ENCODE measurements around the gene MAGEB2.
"Not testable (repeated sequence)": the region's sequence is repeated elsewhere in the genome, so short reads cannot be mapped to it uniquely, and the experiment has no call there.

MAGEB2 gene

DNA sequence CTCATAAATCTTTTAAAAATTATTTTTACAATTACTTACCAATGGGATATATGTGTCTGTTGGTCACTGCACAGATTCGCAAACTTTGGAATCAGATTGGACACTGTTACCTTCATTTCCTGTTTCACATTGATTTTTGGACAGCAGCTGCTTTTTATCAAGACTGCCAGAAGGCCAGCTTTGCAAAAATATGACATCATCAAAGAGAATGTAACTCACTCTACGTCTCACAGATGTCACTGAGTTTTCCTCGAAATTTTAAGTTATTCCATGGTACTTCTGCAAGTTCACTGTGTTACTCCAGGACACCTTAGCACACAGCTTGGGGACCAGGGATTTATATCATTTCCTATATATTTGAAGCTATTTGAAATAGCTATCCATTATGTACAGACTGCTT, 31.8 kb upstream of the MAGEB2 start:
- TF ChIP-seq SPI1 (IDR thresholded peaks at IDR 0.05; ENCODE audit: borderline replicate concordance, low read depth), result no peak
- TF ChIP-seq, protein P1, sequence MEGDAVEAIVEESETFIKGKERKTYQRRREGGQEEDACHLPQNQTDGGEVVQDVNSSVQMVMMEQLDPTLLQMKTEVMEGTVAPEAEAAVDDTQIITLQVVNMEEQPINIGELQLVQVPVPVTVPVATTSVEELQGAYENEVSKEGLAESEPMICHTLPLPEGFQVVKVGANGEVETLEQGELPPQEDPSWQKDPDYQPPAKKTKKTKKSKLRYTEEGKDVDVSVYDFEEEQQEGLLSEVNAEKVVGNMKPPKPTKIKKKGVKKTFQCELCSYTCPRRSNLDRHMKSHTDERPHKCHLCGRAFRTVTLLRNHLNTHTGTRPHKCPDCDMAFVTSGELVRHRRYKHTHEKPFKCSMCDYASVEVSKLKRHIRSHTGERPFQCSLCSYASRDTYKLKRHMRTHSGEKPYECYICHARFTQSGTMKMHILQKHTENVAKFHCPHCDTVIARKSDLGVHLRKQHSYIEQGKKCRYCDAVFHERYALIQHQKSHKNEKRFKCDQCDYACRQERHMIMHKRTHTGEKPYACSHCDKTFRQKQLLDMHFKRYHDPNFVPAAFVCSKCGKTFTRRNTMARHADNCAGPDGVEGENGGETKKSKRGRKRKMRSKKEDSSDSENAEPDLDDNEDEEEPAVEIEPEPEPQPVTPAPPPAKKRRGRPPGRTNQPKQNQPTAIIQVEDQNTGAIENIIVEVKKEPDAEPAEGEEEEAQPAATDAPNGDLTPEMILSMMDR (IDR thresholded peaks at IDR 0.05; ENCODE audit: insufficient read depth, low read length), result no peak
- no peak for TF ChIP-seq GABPA (IDR thresholded peaks at IDR 0.05; ENCODE audit: low read depth)
- TF ChIP-seq, protein P2, sequence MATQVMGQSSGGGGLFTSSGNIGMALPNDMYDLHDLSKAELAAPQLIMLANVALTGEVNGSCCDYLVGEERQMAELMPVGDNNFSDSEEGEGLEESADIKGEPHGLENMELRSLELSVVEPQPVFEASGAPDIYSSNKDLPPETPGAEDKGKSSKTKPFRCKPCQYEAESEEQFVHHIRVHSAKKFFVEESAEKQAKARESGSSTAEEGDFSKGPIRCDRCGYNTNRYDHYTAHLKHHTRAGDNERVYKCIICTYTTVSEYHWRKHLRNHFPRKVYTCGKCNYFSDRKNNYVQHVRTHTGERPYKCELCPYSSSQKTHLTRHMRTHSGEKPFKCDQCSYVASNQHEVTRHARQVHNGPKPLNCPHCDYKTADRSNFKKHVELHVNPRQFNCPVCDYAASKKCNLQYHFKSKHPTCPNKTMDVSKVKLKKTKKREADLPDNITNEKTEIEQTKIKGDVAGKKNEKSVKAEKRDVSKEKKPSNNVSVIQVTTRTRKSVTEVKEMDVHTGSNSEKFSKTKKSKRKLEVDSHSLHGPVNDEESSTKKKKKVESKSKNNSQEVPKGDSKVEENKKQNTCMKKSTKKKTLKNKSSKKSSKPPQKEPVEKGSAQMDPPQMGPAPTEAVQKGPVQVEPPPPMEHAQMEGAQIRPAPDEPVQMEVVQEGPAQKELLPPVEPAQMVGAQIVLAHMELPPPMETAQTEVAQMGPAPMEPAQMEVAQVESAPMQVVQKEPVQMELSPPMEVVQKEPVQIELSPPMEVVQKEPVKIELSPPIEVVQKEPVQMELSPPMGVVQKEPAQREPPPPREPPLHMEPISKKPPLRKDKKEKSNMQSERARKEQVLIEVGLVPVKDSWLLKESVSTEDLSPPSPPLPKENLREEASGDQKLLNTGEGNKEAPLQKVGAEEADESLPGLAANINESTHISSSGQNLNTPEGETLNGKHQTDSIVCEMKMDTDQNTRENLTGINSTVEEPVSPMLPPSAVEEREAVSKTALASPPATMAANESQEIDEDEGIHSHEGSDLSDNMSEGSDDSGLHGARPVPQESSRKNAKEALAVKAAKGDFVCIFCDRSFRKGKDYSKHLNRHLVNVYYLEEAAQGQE (IDR thresholded peaks at IDR 0.05; ENCODE audit: insufficient replicate concordance, low read depth), result no peak
- no peak for TF ChIP-seq POLR2AphosphoS5 (IDR thresholded peaks at IDR 0.05; ENCODE audit: low read depth)
- no peak for DNase-seq (ENCODE audit: low read depth in 1 of 2, low spot score in 1 of 2)
- Histone ChIP-seq H3K4me3 (replicated peaks; ENCODE audit: insufficient read depth, low read length) (no peak overlapping the region), H3K27ac (replicated peaks) (no peak overlapping the region), H3K27me3 (ENCODE audit: insufficient read depth, poor library complexity, severe bottlenecking) (no peaks in the 10 kb centered on the region)

DNA sequence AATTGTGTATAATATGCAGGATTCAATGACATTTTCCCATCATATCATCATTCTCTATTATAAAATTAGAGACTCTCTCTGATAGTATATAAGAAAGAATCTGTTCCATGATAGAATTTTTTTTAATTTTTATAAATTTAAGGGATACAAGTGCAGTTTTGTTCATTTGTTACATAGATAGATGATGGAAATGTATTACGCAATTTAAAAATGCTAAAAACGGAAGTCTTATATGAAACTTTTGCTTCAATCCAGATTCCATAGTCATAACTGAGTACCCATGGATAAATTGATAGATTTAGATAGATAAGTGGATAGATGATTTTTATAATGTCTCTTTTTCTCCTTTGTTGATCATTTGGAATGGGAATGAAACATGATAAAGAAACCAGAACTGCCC, 24.9 kb upstream of the MAGEB2 start:
- no peak for DNase-seq (ENCODE audit: low read depth in 1 of 2, low spot score in 1 of 2)
- Histone ChIP-seq H3K4me3 (replicated peaks; ENCODE audit: insufficient read depth, low read length) (no peak overlapping the region), H3K27ac (replicated peaks) (no peak overlapping the region), H3K27me3 (ENCODE audit: insufficient read depth, poor library complexity, severe bottlenecking) (peaks cover 4% of the 10 kb centered on the region)
- TF ChIP-seq, protein P1 (IDR thresholded peaks at IDR 0.05; ENCODE audit: insufficient read depth, low read length), result no peak
- TF ChIP-seq, protein P2 (IDR thresholded peaks at IDR 0.05; ENCODE audit: insufficient replicate concordance, low read depth), result no peak
- TF ChIP-seq GABPA (IDR thresholded peaks at IDR 0.05; ENCODE audit: low read depth), result no peak
- no peak for TF ChIP-seq POLR2AphosphoS5 (IDR thresholded peaks at IDR 0.05; ENCODE audit: low read depth)
- TF ChIP-seq SPI1 (IDR thresholded peaks at IDR 0.05; ENCODE audit: borderline replicate concordance, low read depth), result no peak

DNA sequence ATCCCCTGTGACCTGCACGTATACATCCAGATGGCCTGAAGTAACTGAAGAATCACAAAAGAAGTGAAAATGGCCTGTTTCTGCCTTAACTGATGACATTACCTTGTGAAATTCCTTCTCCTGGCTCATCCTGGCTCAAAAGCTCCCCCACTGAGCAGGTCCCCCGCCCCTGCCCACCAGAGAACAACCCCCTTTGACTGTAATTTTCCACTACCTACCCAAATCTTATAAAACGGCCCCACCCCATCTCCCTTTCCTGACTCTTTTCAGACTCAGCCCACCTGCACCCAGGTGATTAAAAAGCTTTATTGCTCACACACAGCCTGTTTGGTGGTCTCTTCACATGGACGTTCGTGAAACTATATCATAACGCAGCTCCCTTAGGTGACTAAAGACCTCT, 21.5 kb upstream of the MAGEB2 start:
- DNase-seq (ENCODE audit: low read depth in 1 of 2, low spot score in 1 of 2); H3K27ac ChIP-seq (replicated peaks); H3K4me3 ChIP-seq (replicated peaks; ENCODE audit: insufficient read depth, low read length); H3K27me3 ChIP-seq (ENCODE audit: insufficient read depth, poor library complexity, severe bottlenecking): not testable (repeated sequence)

DNA sequence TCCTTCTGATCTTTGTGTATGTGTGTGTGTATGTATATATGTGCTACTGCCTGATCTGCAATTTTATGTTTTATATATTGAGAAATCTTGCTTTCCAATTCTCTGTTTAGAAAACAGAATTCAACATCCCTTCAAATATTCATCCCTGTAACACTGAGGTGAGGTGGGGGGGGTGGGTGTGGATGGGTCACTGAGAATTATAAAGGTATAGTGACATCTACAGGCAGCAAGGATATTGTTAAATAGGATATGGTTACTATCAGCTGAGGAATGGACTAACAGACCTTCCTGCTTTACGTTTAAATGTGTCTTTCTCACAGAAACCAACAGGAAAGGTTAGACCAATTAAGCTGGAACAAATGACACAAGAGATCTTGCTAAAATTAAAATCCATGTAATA, 19.0 kb upstream of the MAGEB2 start:
- TF ChIP-seq, protein P1 (IDR thresholded peaks at IDR 0.05; ENCODE audit: insufficient read depth, low read length), result no peak
- TF ChIP-seq SPI1 (IDR thresholded peaks at IDR 0.05; ENCODE audit: borderline replicate concordance, low read depth) (no peak), GABPA (IDR thresholded peaks at IDR 0.05; ENCODE audit: low read depth) (no peak), POLR2AphosphoS5 (IDR thresholded peaks at IDR 0.05; ENCODE audit: low read depth) (no peak)
- TF ChIP-seq, protein P2 (IDR thresholded peaks at IDR 0.05; ENCODE audit: insufficient replicate concordance, low read depth), result no peak
- H3K4me3 ChIP-seq (replicated peaks; ENCODE audit: insufficient read depth, low read length), result no peak overlapping the region
- H3K27me3 ChIP-seq (ENCODE audit: insufficient read depth, poor library complexity, severe bottlenecking), result peaks cover 4% of the 10 kb centered on the region
- H3K27ac ChIP-seq (replicated peaks), result no peak overlapping the region
- no peak for DNase-seq (ENCODE audit: low read depth in 1 of 2, low spot score in 1 of 2)
